ENCODE results near the gene AP1S3. TPM values are rescaled to one million over a fixed set of nuclear protein-coding genes. Genes with fewer than 3 reads are reported as not detected.

AP1S3 gene
- total and polyA plus RNA-seq, 2 of the 4 experiments (the other 2 are of a cell fraction): 2.5 to 4.1 TPM

- intact Hi-C loops (cut with micrococcal nuclease): no loop called here
- H3K4ac ChIP-seq (ENCODE audit: low read depth, low read length): no peak overlapping the region
- no peak overlapping the region for H3K27ac ChIP-seq (ENCODE audit: insufficient read depth, low read length)
- no CpG with 5 or more reads among the region's 4 CpGs for WGBS, 2 experiments (ENCODE audit: extremely low coverage in 2 of 2, insufficient read length in 1 of 2)
- no peak overlapping the region for H3K4me2 ChIP-seq (ENCODE audit: low read depth, low read length)
- H3K9me3 ChIP-seq (ENCODE audit: control insufficient read depth, insufficient read depth, low read length): no peaks in the 10 kb centered on the region
- H3K9me1 ChIP-seq (ENCODE audit: insufficient read depth, low read length): peaks cover 8% of the 10 kb centered on the region; the same call in 1 of the 2 replicates
- no peak overlapping the region for H3K9ac ChIP-seq (ENCODE audit: low read depth, low read length)
- no peak overlapping the region for H2BK20ac ChIP-seq (ENCODE audit: low read depth, low read length)
- TF ChIP-seq MAZ (IDR thresholded peaks at IDR 0.05; ENCODE audit: borderline replicate concordance, low read depth, low read length) (no peak), SMC3 (IDR thresholded peaks at IDR 0.05; ENCODE audit: low read depth, low read length) (no peak), RAD21 (IDR thresholded peaks at IDR 0.05; ENCODE audit: low read length) (no peak), CTCF (conservative IDR thresholded peaks at IDR 0.05; ENCODE audit: low read depth, low read length) (no peak), ELK1 (IDR thresholded peaks at IDR 0.05; ENCODE audit: borderline replicate concordance, low read depth, low read length) (no peak), RFX5 (IDR thresholded peaks at IDR 0.05; ENCODE audit: low read depth, low read length) (no peak), POLR2A (IDR thresholded peaks at IDR 0.05; ENCODE audit: low read depth, low read length) (no peak), MXI1 (IDR thresholded peaks at IDR 0.05; ENCODE audit: borderline replicate concordance, low read depth, low read length) (no peak)
- no peak overlapping the region for H3K14ac ChIP-seq (replicated peaks; ENCODE audit: low read depth, low read length)
- DNase-seq (no peak), ATAC-seq (ENCODE audit: low read depth) (no peak)
- H4K8ac ChIP-seq (ENCODE audit: low read depth in 2 of 2, low read length in 2 of 2): no peak overlapping the region
- H4K20me1 ChIP-seq (ENCODE audit: insufficient read depth, low read length): peaks cover 4% of the 10 kb centered on the region; the same call in 1 of the 2 replicates
- in situ Hi-C loops (cut with MboI; ENCODE audit: low sequenced_read_pairs): no loop called here
- H3K56ac ChIP-seq (ENCODE audit: extremely low read depth, insufficient read depth, low read length): no peak overlapping the region
- H4K91ac ChIP-seq (ENCODE audit: insufficient read depth, low read depth, low read length): no peak overlapping the region
- H2AK5ac ChIP-seq (ENCODE audit: low read depth, low read length): no peak overlapping the region
- H2BK5ac ChIP-seq (ENCODE audit: low read depth, low read length, poor library complexity, severe bottlenecking): no peak overlapping the region
- no peaks in the 10 kb centered on the region for H3K79me1 ChIP-seq (ENCODE audit: low read depth in 1 of 2, low read length in 2 of 2)
- H2BK15ac ChIP-seq (ENCODE audit: low read depth, low read length): no peak overlapping the region
- dilution Hi-C loops (cut with HindIII; ENCODE audit: low sequenced_read_pairs, unreplicated experiment): no loop called here
- H2BK120ac ChIP-seq (ENCODE audit: low read depth, low read length): no peak overlapping the region
- H3K4me1 ChIP-seq (ENCODE audit: control insufficient read depth, insufficient read depth, low read length): peaks cover 4% of the 10 kb centered on the region
- H2AK9ac ChIP-seq (replicated peaks; ENCODE audit: low read depth, low read length, poor library complexity): no peak overlapping the region
- no peak overlapping the region for H4K5ac ChIP-seq (ENCODE audit: low read depth, low read length)
- H3K18ac ChIP-seq (ENCODE audit: low read depth, low read length): no peak overlapping the region
- H3K23ac ChIP-seq (ENCODE audit: low read depth, low read length): no peak overlapping the region
- H3K4me3 ChIP-seq (ENCODE audit: insufficient read depth, low read depth, low read length): no peak overlapping the region
- CTCF ChIA-PET: no interaction called here
- BruUV-seq (replicated peaks): no TSS peak
- no peaks in the 10 kb centered on the region for H3K27me3 ChIP-seq (ENCODE audit: control insufficient read depth, insufficient read depth, low read length)
- H2AFZ ChIP-seq (replicated peaks; ENCODE audit: low read length, poor library complexity): no peak overlapping the region
- POLR2A ChIA-PET (ENCODE audit: unreplicated experiment): no interaction called here
- H3K36me3 ChIP-seq (ENCODE audit: control insufficient read depth, insufficient read depth, low read length): peaks cover 2% of the 10 kb centered on the region; the same call in 1 of the 2 replicates
These were observed 27.7 kb upstream of the AP1S3 start for GRCh38 chr2:223865124-223865523.

All from IMR-90 (cell line).